Embryonic facial prominence (tissue), 1 donor: ENCODE data around the gene PDZRN4.
"Not testable (repeated sequence)": the region's sequence is repeated elsewhere in the genome, so short reads cannot be mapped to it uniquely, and the experiment has no call there.

Experiments used
- DNase-seq: peaks from one replicate; pipeline ENCODE4 v3.0.0-alpha.2; 2016; ENCODE audit errors: extremely low spot score

PDZRN4 gene

DNA sequence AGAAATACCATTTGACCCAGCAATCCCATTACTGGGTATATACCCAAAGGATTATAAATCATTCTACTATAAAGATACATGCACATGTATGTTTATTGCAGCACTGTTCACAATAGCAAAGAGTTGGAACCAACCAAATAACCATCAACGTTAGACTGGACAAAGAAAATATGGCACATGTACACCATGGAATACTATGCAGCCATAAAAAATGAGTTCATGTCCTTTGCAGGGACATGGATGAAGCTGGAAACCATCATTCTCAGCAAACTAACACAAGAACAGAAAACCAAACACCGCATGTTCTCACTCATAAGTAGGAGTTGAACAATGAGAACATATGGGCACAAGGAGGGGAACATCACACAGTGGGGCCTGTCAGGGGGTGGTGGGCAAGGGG lies 97.3 kb downstream of the PDZRN4 start:
- DNase-seq, result not testable (repeated sequence)

DNA sequence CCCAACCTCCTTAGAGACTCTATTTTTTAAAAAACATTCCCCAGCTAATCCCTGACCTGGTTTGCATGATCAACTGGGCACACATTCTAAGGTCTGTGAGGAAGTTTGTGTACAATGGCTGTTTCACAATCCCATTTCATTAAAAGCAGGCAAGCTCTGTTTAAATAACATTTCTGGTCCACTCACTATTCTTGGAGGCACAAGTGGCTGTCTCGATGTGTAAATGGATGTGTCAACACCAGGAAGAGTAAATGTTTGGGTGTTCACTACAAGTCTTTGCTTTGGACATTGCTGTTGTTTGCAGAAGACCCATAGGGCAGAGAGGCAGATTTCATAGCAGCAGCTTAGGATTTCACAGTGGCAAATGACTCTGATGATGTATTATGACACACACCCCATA lies 98.3 kb downstream of the PDZRN4 start:
- no peak for DNase-seq

GRCh38 chr12:41287500-41288141 lies 99.5 kb downstream of the PDZRN4 start:
- DNase-seq, result no peak

- no peak for DNase-seq
Observed at GRCh38 chr12:41288142-41288811, 100.2 kb downstream of the PDZRN4 start.

DNA sequence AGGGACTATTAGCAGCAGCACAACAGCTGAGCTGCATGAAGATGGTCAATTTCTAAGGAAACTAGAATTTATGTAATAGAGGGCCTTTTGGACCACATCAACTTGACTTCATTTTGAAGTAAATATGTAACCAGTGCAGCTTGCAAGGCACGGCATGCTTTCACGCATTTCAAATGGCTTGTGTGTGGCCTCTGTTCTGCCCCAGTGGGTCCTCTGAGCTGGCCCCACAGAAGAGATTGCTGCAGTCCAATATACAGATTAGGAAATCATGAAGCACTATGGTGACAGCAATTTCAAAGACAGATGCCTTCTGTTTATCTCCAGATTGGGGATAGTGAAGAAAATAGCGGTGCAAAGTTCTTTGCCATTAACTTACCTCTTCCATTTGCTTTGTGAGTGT lies 101.4 kb downstream of the PDZRN4 start:
- no peak for DNase-seq

GRCh38 chr12:41293011-41293410 lies 104.9 kb downstream of the PDZRN4 start:
- no peak for DNase-seq

- DNase-seq, result no peak
Observed at GRCh38 chr12:41293461-41293860, 105.3 kb downstream of the PDZRN4 start.

- no peak for DNase-seq
Observed at GRCh38 chr12:41302979-41303403, 114.9 kb downstream of the PDZRN4 start.

DNA sequence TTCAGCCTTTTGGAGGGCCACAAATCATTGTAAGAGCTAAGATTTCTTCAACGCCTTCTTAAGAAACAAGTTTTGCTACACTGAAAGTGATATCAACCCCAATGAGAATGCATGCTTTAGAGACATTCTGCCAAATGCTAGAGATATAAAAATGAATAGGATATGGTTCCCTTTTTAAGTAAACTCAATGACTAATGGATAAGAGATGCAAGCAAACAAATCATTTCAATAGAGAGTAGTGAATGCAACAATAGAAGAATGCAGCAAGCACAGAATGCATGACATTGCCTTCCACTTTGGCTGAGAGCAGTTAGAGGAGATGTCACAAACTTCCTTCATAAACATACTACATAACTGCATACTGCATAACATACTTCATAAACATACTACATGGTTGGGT lies 116.4 kb downstream of the PDZRN4 start:
- DNase-seq, result no peak

DNA sequence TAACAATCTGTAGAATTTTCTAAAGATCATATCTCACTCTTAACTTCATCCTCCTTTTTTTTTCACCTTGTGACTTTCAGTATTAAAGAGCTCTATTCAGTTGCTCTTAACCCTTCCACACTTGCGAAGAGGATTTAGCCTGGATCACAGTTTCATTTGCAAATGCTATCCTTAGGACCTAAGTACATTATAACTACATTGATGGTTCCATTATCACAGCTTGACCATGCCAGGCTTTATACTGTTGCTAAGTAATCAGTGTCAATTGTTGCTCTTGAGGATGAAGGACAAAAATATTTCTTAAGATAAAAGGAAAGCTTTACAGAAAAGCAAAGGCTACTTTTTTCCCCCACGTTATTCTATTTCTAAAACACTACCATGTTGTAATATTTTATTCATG lies 122.2 kb downstream of the PDZRN4 start:
- DNase-seq, result no peak

DNA sequence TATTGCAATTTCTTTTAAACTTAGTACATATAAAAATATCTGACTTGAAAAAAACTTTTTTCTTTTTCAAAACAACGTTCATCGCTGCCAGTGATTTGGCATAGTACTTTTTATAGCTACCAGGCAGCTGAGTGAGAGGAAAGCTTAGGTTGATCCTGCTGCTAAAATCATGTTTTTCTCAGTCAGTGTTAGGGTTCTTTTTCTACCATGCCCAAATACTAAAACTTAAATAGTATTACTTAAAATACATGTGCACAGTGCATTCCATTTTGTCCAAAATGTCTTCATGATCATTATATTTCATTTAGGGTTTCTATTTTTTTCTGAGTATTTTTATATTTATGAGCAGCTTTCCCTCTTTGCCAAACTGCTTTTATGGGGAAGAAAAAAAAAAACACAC lies 123.8 kb downstream of the PDZRN4 start:
- no peak for DNase-seq

- DNase-seq, result not testable (repeated sequence)
Observed at GRCh38 chr12:41312451-41312850, 124.3 kb downstream of the PDZRN4 start.

DNA sequence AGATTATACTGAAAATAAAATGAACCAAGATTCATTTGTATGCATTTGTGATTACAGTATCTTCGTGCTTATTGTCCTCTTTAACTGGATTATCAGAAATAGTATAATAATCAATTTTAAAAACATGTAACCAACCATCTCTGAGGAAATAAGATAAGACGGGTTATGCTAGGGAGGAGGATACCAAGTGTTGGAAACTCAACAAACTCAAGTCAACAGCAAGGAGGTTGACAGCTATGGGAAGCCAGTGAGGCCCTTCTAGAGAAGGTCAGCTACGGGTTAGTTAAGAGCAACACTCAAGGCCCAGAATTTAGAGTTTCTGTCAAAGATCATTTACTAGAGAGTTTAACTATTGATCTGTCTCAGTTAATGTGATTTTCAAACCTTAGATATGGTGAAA lies 137.2 kb downstream of the PDZRN4 start:
- DNase-seq, result no peak

DNA sequence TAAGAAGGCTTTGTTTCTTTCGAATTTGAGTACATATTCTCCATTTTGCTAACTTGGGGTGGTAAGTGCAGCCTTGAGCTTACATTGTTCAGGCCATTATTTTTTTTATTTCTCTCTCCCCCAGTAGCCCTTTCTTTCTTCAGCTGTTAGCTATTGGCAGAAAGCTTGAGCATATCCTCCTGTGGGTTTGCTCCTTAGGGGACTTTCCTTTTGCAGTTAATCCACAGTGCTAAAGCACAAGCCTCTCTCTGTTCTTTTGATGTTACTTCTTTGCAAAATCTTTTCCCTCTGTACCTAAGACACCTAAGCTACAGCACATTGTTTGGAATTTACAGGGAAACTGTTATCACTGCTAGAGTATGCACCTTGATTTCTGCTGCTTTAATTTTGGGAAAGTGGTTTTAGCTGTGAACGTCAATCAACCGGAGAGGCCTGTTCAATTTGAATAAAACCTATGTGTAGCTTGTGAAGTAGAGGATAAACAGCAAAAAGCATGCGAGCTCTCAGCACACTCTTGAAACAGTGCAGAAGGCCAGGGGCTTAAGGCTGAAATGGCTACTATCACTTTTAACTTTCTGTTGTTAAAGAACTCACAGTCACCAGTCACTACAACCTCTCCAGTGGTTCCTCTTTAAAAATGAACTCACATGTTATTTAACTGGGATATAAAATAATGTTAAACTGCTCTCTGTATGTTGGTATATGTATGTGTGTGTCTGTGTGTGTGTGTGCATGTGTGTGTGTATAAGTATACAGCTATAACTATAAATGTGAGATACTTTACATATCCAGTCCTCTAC lies 139.2 kb downstream of the PDZRN4 start:
- DNase-seq, result no peak

DNA sequence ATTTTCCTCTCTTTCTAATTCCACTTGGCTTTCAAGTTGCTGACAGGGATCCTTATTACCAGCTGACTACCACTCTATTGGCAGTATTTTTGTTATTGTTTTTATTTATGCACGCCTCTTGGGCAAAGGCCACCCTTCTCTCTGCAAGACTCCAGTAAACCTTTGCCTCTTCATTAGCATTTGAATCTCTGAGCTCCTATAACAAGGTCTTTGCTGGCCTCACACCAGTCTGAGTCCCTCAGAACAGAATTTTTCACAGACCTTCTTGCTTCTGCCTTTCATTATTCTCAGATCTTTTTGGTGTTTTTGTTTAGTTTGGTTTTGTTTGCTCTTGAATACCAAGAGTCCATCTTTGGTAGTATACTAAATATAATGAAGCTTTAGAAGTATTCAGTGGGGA lies 145.9 kb downstream of the PDZRN4 start:
- no peak for DNase-seq

- no peak for DNase-seq
Observed at GRCh38 chr12:41334390-41334789, 146.3 kb downstream of the PDZRN4 start.

GRCh38 chr12:41336041-41336549 lies 148.0 kb downstream of the PDZRN4 start:
- DNase-seq, result no peak

DNA sequence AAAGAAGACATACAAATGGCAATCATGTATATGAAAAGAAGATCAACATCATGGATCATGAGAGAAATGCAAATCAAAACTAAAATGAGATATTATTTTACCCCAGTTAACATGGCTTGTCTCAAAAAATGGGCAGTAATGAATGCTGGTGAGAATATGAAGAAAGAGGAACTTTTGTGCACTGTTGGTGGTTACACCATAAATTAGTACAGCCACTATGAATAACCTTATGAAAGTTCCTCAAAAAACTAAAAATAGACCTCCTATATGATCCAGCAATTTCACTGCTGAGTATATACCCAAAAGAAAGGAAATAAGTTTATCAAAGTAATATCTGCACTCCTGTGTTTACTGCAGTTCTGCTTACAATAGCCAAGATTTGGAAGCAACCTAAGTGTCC lies 151.7 kb downstream of the PDZRN4 start:
- no peak for DNase-seq

DNA sequence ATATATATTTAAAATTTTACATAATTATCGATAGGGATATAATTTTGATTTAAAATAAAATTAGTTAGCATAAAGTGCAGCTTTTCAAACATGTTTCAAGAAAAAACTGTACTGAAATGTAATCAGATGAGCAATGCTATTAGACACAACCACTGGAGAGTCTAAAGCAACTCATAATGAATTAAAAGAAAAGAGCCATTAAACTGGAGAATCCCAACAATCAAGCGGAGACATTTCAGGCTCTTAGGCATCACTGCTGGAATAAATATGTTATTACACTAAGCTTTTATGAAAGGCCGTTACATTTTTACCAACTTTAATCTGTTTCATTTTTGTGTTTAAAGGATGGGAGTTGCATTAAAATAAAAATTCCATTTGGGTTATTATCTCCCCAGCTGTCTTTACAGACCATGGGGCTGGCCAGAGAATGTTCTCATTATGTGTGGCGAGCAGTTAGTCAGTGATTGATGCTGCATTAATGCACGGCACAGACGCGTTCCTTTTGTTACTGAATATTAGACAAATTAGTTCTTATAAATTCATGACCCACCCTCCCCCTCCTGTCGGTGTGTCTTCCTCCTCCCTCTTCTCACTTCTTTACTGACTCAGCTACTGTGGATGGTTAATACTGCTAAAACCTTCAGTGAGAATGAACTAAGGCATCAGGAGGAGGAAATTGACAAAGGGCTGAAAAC lies 156.8 kb downstream of the PDZRN4 start:
- DNase-seq, result no peak

- DNase-seq, result no peak
Observed at GRCh38 chr12:41348198-41348597, 160.1 kb downstream of the PDZRN4 start.

DNA sequence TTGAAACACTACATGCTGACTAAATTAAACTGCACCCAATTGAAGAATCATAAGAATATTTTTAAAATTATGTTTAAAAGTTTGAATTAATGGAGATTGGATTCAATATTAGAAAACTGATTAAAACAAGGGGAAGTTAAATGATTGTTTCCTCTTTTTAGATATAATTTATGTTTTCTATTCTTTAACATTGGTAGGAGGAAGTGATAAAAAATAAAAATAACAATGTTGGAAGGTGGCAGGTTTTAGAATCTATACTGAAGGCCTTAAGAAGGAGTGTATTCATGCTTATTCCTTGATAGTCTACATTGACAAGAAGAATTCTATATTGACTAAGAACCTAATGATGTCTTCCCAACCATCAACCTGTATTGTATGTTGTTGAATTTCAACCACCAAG lies 168.1 kb downstream of the PDZRN4 start:
- DNase-seq, result no peak

DNA sequence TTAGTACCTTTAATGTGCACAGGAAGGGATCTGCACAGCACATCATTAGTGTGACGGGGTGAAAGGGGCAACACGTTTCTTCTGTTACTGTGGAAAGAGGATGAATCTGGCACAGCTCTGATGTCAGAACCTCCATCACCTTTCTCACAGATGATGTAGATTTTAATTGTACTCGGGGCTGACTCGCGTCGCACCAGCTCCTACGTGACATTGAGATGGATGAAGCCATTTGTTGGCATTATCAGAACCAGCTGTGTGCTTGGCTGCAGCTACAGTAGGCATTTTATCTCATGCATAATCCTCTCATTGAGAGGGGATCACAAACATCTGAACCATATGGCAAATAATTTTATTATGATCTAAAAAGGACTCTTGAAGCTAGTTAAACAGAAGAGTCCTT lies 173.6 kb downstream of the PDZRN4 start:
- DNase-seq, result no peak
